C4-2B (cell line): ENCODE measurements around the gene NEUROD1.

Experiments
- CTCF ChIP-seq: fragments of 450-650 bp; conservative IDR thresholded peaks from 2 replicates; pipeline ENCODE4 v1.5.1; 2017; ENCODE audit warnings: mild to moderate bottlenecking
- ZFX ChIP-seq: fragments of 450-650 bp; IDR thresholded peaks from 2 replicates; pipeline ENCODE4 v1.6.1; 2017

GRCh38 chr2:181678861-181679543 is 1.3 kb downstream of the NEUROD1 start:
- TF ChIP-seq CTCF (no peak), ZFX (no peak)
